HUES6 (cell line): ENCODE data around the gene TECPR1.

Source experiments
- H3K27ac ChIP-seq: 2 replicates; pipeline ENCODE4 v1.7.0; 2013; ENCODE audit warnings: low read depth, mild to moderate bottlenecking, low read length, inconsistent platforms
- H3K27me3 ChIP-seq: 2 replicates; pipeline ENCODE4 v1.6.1; 2013; ENCODE audit warnings: low read length; ENCODE audit not compliant: control insufficient read depth, insufficient read depth
- H3K36me3 ChIP-seq: 2 replicates; pipeline ENCODE4 v1.6.1; 2013; ENCODE audit warnings: low read length; ENCODE audit not compliant: control insufficient read depth, insufficient read depth
- H3K4me1 ChIP-seq: 2 replicates; pipeline ENCODE4 v1.6.1; 2013; ENCODE audit warnings: low read length; ENCODE audit not compliant: control insufficient read depth, insufficient read depth
- H3K4me3 ChIP-seq: 2 replicates; pipeline ENCODE4 v1.5.1; 2013; ENCODE audit warnings: low read depth, low read length
- H3K9ac ChIP-seq: one replicate; pipeline ENCODE4 v1.6.1; 2013; ENCODE audit warnings: mild to moderate bottlenecking, low read length
- H3K9me3 ChIP-seq: 2 replicates; pipeline ENCODE4 v1.6.1; 2013; ENCODE audit warnings: low read depth, low read length; ENCODE audit not compliant: control insufficient read depth, insufficient read depth

Gene TECPR1

GRCh38 chr7:98177553-98177952 lies 74.5 kb downstream of the TECPR1 start:
- H3K36me3 ChIP-seq: peaks cover 22% of the 10 kb centered on the region
- H3K27ac ChIP-seq: no peak overlapping the region
- H3K27me3 ChIP-seq: no peaks in the 10 kb centered on the region
- no peaks in the 10 kb centered on the region for H3K9me3 ChIP-seq
- no peak overlapping the region for H3K4me3 ChIP-seq
- peaks cover 7% of the 10 kb centered on the region for H3K4me1 ChIP-seq
- H3K9ac ChIP-seq: no peak overlapping the region

- Histone ChIP-seq H3K4me3 (no peak overlapping the region), H3K9me3 (no peaks in the 10 kb centered on the region), H3K27ac (no peak overlapping the region), H3K9ac (no peak overlapping the region), H3K36me3 (peaks cover 31% of the 10 kb centered on the region), H3K4me1 (peaks cover 5% of the 10 kb centered on the region), H3K27me3 (no peaks in the 10 kb centered on the region)
Measured at GRCh38 chr7:98175260-98175940, 76.6 kb downstream of the TECPR1 start.

- peaks cover 5% of the 10 kb centered on the region for H3K4me1 ChIP-seq
- no peak overlapping the region for H3K27ac ChIP-seq
- no peaks in the 10 kb centered on the region for H3K27me3 ChIP-seq
- no peak overlapping the region for H3K4me3 ChIP-seq
- H3K36me3 ChIP-seq: peaks cover 31% of the 10 kb centered on the region
- H3K9me3 ChIP-seq: no peaks in the 10 kb centered on the region
- no peak overlapping the region for H3K9ac ChIP-seq
Measured at GRCh38 chr7:98174334-98175259, 77.4 kb downstream of the TECPR1 start.

GRCh38 chr7:98171449-98171848 lies 80.6 kb downstream of the TECPR1 start:
- Histone ChIP-seq H3K4me3 (no peak overlapping the region), H3K27me3 (no peaks in the 10 kb centered on the region), H3K9ac (no peak overlapping the region), H3K9me3 (no peaks in the 10 kb centered on the region), H3K36me3 (peaks cover 28% of the 10 kb centered on the region), H3K4me1 (peaks cover 3% of the 10 kb centered on the region; the same call in 1 of the 2 replicates), H3K27ac (no peak overlapping the region)

- no peaks in the 10 kb centered on the region for H3K27me3 ChIP-seq
- no peak overlapping the region for H3K27ac ChIP-seq
- H3K4me1 ChIP-seq: peaks cover 3% of the 10 kb centered on the region; the same call in 1 of the 2 replicates
- H3K9ac ChIP-seq: no peak overlapping the region
- peaks cover 28% of the 10 kb centered on the region for H3K36me3 ChIP-seq
- no peak overlapping the region for H3K4me3 ChIP-seq
- H3K9me3 ChIP-seq: no peaks in the 10 kb centered on the region
Measured at GRCh38 chr7:98170966-98171365, 81.1 kb downstream of the TECPR1 start.

GRCh38 chr7:98168904-98169621 lies 83.0 kb downstream of the TECPR1 start:
- Histone ChIP-seq H3K4me1 (peaks cover 3% of the 10 kb centered on the region; the same call in 1 of the 2 replicates), H3K27me3 (no peaks in the 10 kb centered on the region), H3K36me3 (peaks cover 10% of the 10 kb centered on the region), H3K9ac (no peak overlapping the region), H3K4me3 (no peak overlapping the region), H3K27ac (no peak overlapping the region), H3K9me3 (no peaks in the 10 kb centered on the region)

- peaks cover 7% of the 10 kb centered on the region; the same call in 1 of the 2 replicates for H3K4me1 ChIP-seq
- no peak overlapping the region for H3K27ac ChIP-seq
- no peaks in the 10 kb centered on the region for H3K9me3 ChIP-seq
- no peak overlapping the region for H3K9ac ChIP-seq
- no peak overlapping the region for H3K4me3 ChIP-seq
- peaks cover 9% of the 10 kb centered on the region for H3K36me3 ChIP-seq
- no peaks in the 10 kb centered on the region for H3K27me3 ChIP-seq
Measured at GRCh38 chr7:98168181-98168903, 83.7 kb downstream of the TECPR1 start.

GRCh38 chr7:98167653-98168052 lies 84.4 kb downstream of the TECPR1 start:
- Histone ChIP-seq H3K4me3 (no peak overlapping the region), H3K27ac (no peak overlapping the region), H3K9ac (no peak overlapping the region), H3K4me1 (peaks cover 7% of the 10 kb centered on the region; the same call in 1 of the 2 replicates), H3K9me3 (no peaks in the 10 kb centered on the region), H3K36me3 (peaks cover 9% of the 10 kb centered on the region), H3K27me3 (no peaks in the 10 kb centered on the region)

- no peak overlapping the region for H3K4me3 ChIP-seq
- H3K36me3 ChIP-seq: peaks cover 5% of the 10 kb centered on the region
- H3K27me3 ChIP-seq: no peaks in the 10 kb centered on the region
- no peak overlapping the region for H3K9ac ChIP-seq
- H3K9me3 ChIP-seq: no peaks in the 10 kb centered on the region
- H3K27ac ChIP-seq: no peak overlapping the region
- H3K4me1 ChIP-seq: peaks cover 7% of the 10 kb centered on the region; the same call in 1 of the 2 replicates
Measured at GRCh38 chr7:98166668-98166970, 85.4 kb downstream of the TECPR1 start.

- Histone ChIP-seq H3K9me3 (no peaks in the 10 kb centered on the region), H3K4me3 (no peak overlapping the region), H3K9ac (no peak overlapping the region), H3K4me1 (peaks cover 7% of the 10 kb centered on the region; the same call in 1 of the 2 replicates), H3K36me3 (peaks cover 4% of the 10 kb centered on the region; the same call in 1 of the 2 replicates), H3K27ac (no peak overlapping the region), H3K27me3 (no peaks in the 10 kb centered on the region)
Measured at GRCh38 chr7:98165827-98166667, 86.0 kb downstream of the TECPR1 start.
